HEK293 (cell line): ENCODE data around the gene RPP25L.

Experiments used
- YY1 ChIP-seq: fragments of 450-650 bp; formaldehyde crosslinking; IDR thresholded peaks from 2 replicates; pipeline ENCODE4 v1.5.1; 2018; ENCODE audit warnings: missing biosample characterization, missing genetic modification characterization
- ZBTB17 ChIP-seq: fragments of 450-650 bp; formaldehyde crosslinking; IDR thresholded peaks from 2 replicates; pipeline ENCODE4 v1.5.1; 2016; ENCODE audit warnings: missing biosample characterization, missing genetic modification characterization
- ZNF202 ChIP-seq: fragments of 450-650 bp; formaldehyde crosslinking; IDR thresholded peaks from 2 replicates; pipeline ENCODE4 v1.5.1; 2016; ENCODE audit warnings: missing biosample characterization, missing genetic modification characterization, borderline replicate concordance
- ZNF37A ChIP-seq: fragments of 450-650 bp; IDR thresholded peaks from 2 replicates; pipeline ENCODE4 v1.5.1; 2018; ENCODE audit warnings: missing biosample characterization, missing genetic modification characterization
- ZNF391 ChIP-seq: fragments of 450-650 bp; formaldehyde crosslinking; IDR thresholded peaks from 2 replicates; pipeline ENCODE4 v1.5.1; 2016; ENCODE audit warnings: low read depth, missing biosample characterization, missing genetic modification characterization, borderline replicate concordance
- ZNF623 ChIP-seq: fragments of 450-650 bp; formaldehyde crosslinking; IDR thresholded peaks from 2 replicates; pipeline ENCODE4 v1.5.1; 2016; ENCODE audit warnings: missing biosample characterization, missing genetic modification characterization
- ZNF677 ChIP-seq: fragments of 450-650 bp; IDR thresholded peaks from 2 replicates; pipeline ENCODE4 v1.5.0; 2018; ENCODE audit warnings: missing biosample characterization, mild to moderate bottlenecking, missing genetic modification characterization, moderate library complexity
- ZNF777 ChIP-seq: fragments of 450-650 bp; formaldehyde crosslinking; IDR thresholded peaks from 2 replicates; pipeline ENCODE4 v1.5.1; 2017; ENCODE audit warnings: missing biosample characterization, missing genetic modification characterization, borderline replicate concordance
- ZNF843 ChIP-seq: fragments of 450-650 bp; formaldehyde crosslinking; IDR thresholded peaks from 2 replicates; pipeline ENCODE4 v1.5.1; 2016; ENCODE audit warnings: missing biosample characterization, missing genetic modification characterization
- TF ChIP-seq, protein P1 (sequence below): fragments of 450-650 bp; formaldehyde crosslinking; IDR thresholded peaks from 2 replicates; pipeline ENCODE4 v1.5.1; 2016; ENCODE audit warnings: missing biosample characterization, missing genetic modification characterization
- TF ChIP-seq, protein P2 (sequence below): fragments of 450-650 bp; formaldehyde crosslinking; IDR thresholded peaks from 2 replicates; pipeline ENCODE4 v1.5.1; 2016; ENCODE audit warnings: missing biosample characterization, missing genetic modification characterization
- TF ChIP-seq, protein P3 (sequence below): fragments of 450-650 bp; formaldehyde crosslinking; IDR thresholded peaks from 2 replicates; pipeline ENCODE4 v1.5.1; 2016; ENCODE audit warnings: missing biosample characterization, missing genetic modification characterization
- TF ChIP-seq, protein P4 (sequence below): fragments of 450-650 bp; IDR thresholded peaks from 2 replicates; pipeline ENCODE4 v1.5.1; 2018; ENCODE audit warnings: missing biosample characterization, mild to moderate bottlenecking, missing genetic modification characterization

DNA sequence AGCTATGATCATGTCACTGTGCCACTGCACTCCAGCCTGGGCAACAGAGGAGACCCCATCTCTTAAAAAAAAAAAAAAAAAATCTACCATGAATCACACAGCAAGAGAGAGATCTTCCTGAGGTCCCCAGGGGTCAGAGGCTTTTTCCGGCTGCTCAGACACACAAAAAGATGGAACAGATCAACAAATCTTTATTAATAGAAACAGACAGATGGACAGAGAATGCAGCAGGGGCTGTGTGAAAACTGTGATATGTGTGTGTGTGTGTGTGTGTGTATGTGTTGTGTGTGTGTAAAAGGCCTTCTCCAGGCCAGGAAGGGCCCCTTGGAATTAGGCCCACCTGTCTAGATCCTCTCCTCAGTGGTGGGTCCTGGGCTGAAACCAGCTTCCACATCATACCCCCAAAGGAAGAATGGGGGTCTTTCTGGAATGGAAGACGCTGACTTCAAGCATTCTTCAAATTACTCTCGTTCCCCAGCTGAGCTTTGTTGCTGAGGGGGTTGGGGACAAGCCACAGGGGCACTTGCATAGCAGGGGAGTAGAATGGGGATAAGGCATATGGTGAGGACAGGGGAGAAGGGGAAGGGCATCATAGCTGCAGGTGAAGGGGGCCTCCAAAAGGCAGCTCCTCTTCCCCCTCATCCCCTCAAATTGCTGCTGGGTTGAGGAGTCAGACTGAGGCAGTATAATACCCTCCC lies 22.8 kb upstream of the RPP25L start:
- TF ChIP-seq, protein P1, sequence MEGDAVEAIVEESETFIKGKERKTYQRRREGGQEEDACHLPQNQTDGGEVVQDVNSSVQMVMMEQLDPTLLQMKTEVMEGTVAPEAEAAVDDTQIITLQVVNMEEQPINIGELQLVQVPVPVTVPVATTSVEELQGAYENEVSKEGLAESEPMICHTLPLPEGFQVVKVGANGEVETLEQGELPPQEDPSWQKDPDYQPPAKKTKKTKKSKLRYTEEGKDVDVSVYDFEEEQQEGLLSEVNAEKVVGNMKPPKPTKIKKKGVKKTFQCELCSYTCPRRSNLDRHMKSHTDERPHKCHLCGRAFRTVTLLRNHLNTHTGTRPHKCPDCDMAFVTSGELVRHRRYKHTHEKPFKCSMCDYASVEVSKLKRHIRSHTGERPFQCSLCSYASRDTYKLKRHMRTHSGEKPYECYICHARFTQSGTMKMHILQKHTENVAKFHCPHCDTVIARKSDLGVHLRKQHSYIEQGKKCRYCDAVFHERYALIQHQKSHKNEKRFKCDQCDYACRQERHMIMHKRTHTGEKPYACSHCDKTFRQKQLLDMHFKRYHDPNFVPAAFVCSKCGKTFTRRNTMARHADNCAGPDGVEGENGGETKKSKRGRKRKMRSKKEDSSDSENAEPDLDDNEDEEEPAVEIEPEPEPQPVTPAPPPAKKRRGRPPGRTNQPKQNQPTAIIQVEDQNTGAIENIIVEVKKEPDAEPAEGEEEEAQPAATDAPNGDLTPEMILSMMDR: no peak
- TF ChIP-seq, protein P2, sequence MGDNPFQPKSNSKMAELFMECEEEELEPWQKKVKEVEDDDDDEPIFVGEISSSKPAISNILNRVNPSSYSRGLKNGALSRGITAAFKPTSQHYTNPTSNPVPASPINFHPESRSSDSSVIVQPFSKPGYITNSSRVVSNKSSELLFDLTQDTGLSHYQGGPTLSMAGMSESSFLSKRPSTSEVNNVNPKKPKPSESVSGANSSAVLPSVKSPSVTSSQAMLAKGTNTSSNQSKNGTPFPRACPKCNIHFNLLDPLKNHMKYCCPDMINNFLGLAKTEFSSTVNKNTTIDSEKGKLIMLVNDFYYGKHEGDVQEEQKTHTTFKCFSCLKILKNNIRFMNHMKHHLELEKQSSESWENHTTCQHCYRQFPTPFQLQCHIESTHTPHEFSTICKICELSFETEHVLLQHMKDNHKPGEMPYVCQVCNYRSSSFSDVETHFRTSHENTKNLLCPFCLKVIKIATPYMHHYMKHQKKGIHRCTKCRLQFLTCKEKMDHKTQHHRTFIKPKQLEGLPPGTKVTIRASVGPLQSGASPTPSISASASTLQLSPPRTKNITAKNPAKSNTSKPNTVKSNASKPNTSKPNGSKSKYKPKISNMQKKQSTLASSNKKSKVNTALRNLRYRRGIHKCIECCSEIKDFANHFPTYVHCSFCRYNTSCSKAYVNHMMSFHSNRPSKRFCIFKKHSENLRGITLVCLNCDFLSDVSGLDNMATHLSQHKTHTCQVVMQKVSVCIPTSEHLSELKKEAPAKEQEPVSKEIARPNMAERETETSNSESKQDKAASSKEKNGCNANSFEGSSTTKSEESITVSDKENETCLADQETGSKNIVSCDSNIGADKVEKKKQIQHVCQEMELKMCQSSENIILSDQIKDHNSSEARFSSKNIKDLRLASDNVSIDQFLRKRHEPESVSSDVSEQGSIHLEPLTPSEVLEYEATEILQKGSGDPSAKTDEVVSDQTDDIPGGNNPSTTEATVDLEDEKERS (tag by site-specific recombination): no peak
- no peak for TF ChIP-seq ZNF777 (tag by site-specific recombination)
- no peak for TF ChIP-seq ZNF843 (tag by site-specific recombination)
- no peak for TF ChIP-seq ZNF37A (tag by site-specific recombination)
- TF ChIP-seq ZNF677: no peak
- no peak for TF ChIP-seq ZNF623 (tag by site-specific recombination)
- no peak for TF ChIP-seq ZNF202 (tag by site-specific recombination)
- TF ChIP-seq, protein P3, sequence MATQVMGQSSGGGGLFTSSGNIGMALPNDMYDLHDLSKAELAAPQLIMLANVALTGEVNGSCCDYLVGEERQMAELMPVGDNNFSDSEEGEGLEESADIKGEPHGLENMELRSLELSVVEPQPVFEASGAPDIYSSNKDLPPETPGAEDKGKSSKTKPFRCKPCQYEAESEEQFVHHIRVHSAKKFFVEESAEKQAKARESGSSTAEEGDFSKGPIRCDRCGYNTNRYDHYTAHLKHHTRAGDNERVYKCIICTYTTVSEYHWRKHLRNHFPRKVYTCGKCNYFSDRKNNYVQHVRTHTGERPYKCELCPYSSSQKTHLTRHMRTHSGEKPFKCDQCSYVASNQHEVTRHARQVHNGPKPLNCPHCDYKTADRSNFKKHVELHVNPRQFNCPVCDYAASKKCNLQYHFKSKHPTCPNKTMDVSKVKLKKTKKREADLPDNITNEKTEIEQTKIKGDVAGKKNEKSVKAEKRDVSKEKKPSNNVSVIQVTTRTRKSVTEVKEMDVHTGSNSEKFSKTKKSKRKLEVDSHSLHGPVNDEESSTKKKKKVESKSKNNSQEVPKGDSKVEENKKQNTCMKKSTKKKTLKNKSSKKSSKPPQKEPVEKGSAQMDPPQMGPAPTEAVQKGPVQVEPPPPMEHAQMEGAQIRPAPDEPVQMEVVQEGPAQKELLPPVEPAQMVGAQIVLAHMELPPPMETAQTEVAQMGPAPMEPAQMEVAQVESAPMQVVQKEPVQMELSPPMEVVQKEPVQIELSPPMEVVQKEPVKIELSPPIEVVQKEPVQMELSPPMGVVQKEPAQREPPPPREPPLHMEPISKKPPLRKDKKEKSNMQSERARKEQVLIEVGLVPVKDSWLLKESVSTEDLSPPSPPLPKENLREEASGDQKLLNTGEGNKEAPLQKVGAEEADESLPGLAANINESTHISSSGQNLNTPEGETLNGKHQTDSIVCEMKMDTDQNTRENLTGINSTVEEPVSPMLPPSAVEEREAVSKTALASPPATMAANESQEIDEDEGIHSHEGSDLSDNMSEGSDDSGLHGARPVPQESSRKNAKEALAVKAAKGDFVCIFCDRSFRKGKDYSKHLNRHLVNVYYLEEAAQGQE (tag by site-specific recombination): no peak
- no peak for TF ChIP-seq ZBTB17 (tag by site-specific recombination)
- TF ChIP-seq ZNF391 (tag by site-specific recombination): no peak
- TF ChIP-seq, protein P4, sequence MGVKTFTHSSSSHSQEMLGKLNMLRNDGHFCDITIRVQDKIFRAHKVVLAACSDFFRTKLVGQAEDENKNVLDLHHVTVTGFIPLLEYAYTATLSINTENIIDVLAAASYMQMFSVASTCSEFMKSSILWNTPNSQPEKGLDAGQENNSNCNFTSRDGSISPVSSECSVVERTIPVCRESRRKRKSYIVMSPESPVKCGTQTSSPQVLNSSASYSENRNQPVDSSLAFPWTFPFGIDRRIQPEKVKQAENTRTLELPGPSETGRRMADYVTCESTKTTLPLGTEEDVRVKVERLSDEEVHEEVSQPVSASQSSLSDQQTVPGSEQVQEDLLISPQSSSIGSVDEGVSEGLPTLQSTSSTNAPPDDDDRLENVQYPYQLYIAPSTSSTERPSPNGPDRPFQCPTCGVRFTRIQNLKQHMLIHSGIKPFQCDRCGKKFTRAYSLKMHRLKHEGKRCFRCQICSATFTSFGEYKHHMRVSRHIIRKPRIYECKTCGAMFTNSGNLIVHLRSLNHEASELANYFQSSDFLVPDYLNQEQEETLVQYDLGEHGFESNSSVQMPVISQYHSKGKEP (tag by site-specific recombination): no peak
- no peak for TF ChIP-seq YY1
